GM11168 (cell line): ENCODE results near the gene P4HA1.
"Not testable (repeated sequence)": the region's sequence is repeated elsewhere in the genome, so short reads cannot be mapped to it uniquely, and the experiment has no call there.

Experiments
- in situ Hi-C: fragments of 300-500 bp; cut with MboI; formaldehyde crosslinking; loops from one replicate; pipeline ENCODE4 v1.12.0; 2022; ENCODE audit warnings: low sequenced_read_pairs; ENCODE audit not compliant: unreplicated experiment

The P4HA1 gene

DNA sequence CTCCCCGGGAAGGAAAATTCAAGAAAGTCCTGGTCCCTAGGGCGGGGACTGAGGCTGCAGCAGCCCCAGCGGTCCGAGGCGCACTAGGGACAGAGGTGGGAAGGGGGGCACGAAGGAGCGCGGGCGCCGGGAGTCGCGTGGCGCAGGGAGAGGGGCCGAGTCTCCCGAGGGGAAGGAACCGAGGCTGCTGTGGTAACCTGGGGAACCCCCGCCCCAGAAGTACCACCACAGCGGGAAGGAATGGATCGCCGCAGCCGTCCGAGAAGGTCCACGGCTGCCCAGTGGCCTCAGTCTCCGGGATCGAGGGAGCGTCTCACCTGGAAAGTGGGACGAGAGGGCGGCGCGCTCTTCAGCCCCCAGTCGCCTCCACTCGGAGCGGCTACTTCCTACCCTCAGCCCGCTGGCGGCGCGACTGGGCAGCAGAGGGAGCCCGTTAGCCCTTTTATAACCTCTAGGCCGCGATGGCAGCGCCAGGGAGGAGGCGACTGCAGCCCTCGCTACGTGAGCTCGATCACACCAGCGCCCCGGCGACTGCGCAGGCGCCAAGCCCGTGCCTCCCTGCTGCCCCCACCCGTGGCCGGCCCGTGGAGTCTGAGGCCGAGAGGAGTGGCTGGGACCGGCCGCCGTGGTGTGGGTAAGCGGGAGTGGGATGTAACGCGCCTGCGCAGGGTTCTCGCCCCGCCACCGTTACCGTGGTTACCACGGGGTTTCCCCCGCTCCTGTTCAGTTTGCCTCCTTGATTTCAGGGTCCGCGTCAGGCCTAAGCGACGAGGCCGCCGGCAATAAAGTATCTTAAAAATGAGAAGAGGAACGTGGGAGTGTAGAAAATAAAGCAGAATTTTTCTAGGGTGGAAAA, at the start of gene P4HA1:
TSS of gene P4HA1 (minus strand) at position 418 of the 856 bp plus-strand sequence. CDS start 21,983 bp downstream, outside the sequence.
- in situ Hi-C loops: loop anchor here (10.0 kb wide), 1 partner anchor 68 kb away; the partner anchor contains the start of genes ECD and FAM149B1

DNA sequence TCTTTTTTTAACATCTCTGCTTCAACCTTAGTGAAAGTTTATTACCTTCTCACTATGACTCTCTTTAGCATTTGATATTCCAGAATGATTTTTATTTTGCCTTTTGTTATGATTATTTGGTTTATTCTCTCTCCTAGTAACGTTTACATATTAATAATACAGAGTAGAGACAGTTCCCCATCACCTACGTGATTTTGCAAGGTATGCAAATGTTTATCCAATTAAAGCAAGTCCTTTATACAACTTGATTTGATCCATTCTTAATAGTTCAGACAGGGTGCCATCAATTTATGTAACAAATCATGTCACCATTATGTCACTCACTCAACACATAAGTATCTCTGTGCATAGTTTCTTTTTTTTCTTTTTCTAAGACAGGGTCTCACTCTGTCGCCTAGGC, 44.9 kb upstream of the P4HA1 start:
- in situ Hi-C loops: no loop called here

DNA sequence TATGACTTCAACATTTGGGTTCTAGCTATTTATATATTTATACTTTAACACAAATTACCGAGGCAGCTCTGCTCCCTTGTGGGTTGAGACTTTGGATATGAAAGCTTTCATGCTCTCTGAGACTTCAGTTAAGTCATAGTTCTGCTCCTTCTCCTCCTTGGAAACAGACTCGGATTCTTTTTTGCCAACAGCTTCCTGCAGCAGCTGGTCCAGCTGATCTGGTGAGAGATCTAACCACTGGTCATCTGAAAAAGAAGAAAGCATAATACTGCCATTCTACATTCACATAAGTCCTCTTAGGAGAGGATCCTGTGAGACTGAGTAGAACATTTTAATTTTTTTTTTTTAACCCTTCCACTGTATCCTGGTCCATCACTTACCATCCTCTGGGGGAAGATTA, 42.6 kb upstream of the P4HA1 start:
- in situ Hi-C loops: no loop called here

DNA sequence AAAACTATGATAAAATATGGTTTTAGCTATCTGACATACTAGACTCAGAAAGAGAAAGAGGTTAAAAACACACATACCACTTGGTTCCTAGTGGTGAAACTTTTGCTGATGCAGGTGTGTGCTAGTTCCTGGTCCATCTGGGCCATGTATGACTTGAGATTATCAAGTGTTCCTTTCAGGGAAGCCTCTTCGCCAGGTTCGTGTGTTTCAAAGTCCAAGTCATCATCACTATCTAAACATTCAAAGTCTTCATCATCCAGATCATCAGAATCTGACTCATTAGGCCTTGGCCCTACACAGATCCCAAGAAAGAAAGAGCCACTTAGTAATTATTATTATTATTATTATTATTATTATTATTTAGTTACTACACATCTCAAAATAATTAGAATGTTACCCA, 40.0 kb upstream of the P4HA1 start:
- in situ Hi-C loops: no loop called here

DNA sequence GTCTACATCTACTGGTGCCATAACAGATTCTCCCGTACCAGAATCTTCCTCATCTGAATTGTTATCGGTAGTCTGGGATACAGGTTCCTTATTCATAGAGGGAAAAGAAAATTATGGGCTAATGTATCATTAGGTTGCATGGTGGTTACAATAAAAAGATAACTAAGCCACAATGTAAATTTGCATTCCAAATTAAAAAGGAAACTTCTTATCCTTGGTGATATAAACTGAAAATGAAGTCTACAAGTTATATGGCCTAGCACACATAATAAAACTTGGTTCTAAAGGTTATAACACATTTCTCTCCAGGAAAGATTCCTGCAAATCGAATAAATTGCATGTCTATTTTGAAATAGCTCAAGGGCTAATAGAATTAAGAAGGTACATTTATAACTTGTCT, 38.1 kb upstream of the P4HA1 start:
- in situ Hi-C loops: no loop called here

DNA sequence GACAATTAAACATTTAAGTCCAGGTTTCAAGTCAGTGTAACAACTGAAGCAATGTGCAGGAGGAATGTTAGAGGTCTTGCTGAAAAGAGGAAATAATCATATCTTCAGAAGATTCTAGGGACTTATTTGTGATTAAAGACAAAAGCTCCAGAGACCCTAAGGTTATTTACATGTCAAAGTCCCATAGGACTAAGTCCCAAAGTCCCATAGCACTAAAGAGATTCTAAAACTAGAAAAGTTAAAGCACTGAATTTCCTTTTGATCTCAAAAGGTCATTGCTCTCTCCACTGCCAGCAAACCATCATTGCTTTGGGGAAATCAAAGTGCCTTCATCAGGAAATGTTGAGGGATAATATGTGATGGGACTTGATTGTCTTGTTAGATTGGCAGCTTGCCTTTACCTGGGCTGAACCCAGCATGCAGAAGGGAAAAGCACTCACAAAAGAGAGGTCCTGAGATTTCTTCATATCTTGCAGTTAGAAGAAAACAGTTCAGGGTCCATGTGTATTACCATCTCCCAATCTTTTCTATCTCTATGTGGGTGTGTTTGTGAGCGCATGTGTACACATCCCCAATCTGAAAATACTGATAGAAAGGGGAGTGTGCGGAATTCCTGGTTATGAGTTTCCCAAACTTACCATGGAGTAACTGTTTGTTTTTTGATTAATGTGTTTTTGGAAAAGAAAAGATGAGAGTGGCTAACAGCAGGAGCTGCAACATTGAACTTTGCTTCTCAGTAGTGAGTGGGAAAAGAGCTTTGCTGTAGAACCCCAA, 35.4 kb upstream of the P4HA1 start:
- in situ Hi-C loops: no loop called here

DNA sequence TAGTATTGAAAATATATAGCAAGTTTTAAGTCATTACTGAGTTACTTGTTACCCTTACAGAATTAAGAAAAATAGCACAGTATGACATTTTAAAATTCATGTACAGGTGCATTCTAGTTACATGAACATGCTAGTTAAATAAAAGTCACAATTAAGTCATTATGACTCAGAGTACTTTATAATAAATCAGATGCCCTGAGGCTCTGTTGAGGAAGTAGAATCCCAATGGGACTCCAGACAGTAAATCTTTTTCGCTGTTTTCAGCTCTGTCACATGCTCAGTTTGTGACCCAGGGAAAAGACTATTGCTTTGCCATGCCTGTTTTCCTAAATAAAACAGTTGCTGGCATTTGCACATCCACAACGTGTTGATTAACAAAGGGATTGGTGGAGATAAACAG, 34.6 kb upstream of the P4HA1 start:
- in situ Hi-C loops: no loop called here

DNA sequence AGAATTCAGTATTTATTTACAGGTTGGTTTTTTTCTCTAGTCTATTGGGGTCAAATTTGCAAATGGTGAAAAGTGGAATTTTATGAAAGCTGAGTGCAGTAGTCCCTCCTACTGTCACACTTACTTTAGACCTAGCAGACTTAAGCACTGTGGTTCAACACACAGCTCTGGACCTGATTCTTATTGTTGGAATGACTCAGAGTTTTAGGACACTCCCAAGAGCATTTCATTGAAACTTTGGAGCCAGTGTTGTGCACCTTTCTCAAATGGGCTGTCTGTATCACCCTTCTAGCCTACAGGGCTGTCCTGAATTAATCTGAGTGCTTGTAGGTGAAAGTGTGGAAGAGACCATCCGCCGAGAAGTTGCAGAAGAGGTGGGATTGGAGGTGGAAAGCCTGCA, 29.7 kb upstream of the P4HA1 start:
- in situ Hi-C loops: no loop called here

DNA sequence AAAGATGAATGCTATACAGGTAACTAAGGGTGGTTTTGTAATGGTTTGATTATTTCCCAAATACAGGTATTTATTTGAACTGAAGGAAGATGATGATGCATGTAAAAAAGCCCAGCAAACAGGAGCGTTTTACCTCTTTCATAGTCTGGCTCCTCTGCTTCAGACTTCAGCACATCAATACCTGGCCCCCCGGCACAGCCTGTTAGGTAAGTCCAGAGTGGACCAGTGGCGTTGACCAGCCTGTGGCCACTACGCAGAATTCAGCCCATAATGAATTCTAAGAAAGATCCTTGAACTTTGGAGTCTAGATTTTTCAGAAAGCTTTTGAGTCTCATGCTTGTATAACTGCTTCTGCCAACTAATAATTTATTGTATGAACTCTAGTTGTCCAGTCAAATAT, 23.3 kb upstream of the P4HA1 start:
- in situ Hi-C loops: no loop called here

DNA sequence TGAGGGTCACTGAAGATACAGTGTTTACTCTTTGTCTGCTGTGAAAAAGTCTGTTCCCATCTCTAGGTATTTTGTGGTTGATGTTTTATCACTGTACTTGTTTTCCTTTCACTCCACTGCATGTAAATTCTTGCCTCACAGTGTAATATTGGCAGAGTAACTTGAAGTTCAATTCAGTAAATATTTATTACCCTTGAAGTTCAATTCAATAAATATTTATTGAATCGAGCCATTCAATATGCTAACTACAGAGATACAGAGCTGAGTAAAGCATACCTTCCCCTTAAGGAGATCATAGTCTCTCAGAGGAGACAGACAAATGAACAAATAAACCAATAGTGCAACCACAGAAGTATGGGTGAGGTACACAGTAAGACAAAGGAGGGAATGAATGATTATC, 22.8 kb upstream of the P4HA1 start:
- in situ Hi-C loops: no loop called here

DNA sequence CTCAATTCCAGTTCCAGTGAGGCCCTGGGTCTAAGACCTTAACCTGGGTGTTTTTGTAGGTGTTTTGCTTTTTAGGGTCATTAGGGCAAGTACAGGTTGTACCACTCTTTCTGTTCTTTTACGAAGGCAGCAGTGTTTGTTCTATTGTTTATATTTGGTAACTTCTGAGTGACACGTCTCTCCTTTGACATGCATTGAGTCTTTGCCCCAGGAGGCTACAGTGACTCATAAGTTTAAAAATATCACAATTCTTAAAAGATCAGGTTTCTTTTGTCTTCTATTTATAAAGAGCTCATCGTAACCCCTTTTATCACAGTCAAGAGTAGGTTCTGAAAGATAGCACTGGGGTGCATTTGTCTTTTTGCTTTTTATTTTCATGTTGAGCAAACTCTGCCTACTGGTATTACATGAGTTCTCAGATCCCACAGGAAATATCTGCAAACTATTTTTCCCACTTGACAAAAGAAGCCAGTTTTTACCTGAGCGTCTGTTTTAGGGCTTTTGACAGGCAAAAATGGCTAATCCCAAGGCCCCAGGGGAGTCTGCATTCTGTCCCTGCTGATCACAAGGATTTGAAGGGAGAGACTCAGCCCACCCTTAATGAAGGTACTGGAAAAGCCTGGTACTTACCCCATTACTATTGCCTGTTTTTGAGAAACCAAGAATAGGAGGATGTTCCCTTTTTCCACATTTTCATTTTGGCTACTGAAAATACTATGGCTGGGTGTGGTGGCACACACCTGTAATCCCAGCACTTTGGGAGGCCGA, 21.5 kb upstream of the P4HA1 start:
- in situ Hi-C loops: no loop called here

DNA sequence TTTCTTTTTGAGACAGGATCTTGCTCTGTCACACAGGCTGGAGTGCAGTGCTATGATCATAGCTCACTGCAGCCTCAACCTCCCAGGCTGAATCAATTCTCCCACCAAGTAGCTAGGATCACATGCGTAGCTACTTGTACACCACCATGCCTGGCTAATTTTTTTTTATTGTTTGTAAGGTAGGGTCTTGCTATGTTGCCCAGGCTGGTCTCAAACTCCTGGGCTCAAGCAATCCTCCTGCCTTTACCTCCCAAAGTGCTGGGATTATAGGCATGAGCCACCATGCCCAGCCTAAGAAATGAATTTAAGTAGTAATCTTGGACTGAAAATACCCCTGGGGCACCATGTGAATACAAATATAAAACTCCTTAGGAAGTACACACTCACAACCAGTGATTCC, 19.4 kb upstream of the P4HA1 start:
- in situ Hi-C loops: no loop called here

DNA sequence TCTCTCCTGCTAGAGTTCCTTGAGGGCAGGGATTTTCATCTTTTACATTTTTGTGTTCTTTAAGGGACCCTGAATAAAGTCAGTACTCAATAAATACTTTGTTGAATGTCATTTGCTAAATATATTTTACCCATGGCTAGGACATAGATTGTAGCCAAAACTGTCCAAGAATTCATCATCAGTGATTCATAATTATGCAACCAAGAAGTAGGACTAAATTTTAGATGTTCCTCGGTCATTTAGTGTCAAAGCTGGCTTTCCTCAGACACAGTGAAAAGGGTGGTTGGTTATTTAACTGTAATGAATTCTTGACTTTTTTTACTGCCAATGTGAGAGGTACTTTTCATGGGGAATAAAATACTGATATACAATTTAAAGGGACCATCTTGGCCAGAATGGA, 16.9 kb upstream of the P4HA1 start:
- in situ Hi-C loops: no loop called here

DNA sequence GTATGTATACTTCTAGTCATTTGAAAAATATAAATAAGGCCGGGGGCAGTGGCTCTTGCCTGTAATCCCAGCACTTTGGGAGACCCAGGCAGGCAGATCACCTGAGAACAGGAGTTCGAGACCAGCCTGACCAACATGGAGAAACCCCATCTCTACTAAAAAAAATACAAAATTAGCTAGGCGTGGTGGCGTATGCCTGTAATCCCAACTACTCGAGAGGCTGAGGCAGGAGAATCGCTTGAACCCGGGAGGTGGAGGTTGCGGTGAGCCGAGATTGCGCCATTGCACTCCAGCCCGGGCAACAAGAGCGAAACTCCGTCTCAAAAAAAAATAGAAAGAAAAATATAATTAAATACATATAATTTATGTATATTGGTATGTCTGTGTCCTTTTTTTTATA, 15.4 kb upstream of the P4HA1 start:
- in situ Hi-C loops: not testable (repeated sequence)

DNA sequence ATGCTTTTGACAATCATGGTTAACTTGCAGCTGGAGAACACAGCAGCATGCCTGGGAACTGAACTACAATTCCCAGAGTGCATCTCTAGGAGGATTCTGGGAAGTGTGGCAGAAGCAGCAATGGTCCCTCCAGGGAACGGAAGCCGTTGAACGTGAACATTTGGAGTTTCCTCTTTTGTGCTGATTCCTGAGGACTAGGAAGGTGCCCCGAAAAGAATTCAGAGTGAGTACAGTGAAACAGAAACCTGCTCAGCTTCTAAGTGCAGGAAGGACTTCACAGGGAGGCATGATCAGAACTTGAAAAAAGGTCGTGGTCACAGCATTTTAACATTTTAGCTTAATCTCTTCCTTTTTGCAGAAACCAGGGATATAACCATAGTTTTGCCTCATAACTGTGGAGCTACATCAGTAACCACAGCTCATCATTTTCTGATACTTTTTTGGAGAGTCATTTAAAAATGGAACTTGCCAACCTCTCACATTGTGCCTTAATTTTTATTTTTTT, 13.7 kb upstream of the P4HA1 start, which contains the start of gene NUDT13:
TSS of gene NUDT13 (plus strand) at position 111 of the 505 bp plus-strand sequence. CDS start 3,911 bp downstream, outside the sequence.
- in situ Hi-C loops: no loop called here

DNA sequence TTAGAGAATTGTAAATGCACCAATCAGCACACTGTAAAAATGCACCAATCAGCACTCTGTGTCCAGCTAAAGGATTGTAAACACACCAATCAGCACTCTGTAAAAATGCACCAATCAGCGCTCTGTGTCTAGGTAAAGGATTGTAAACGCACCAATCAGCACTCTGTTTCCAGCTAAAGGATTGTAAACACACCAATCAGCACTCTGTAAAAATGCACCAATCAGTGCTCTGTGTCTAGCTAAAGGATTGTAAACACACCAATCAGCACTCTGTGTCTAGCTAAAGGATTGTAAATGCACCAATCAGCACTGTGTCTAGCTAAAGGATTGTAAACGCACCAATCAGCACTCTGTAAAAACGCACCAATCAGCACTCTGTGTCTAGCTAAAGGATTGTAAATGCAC, 12.6 kb upstream of the P4HA1 start:
- in situ Hi-C loops: not testable (repeated sequence)

DNA sequence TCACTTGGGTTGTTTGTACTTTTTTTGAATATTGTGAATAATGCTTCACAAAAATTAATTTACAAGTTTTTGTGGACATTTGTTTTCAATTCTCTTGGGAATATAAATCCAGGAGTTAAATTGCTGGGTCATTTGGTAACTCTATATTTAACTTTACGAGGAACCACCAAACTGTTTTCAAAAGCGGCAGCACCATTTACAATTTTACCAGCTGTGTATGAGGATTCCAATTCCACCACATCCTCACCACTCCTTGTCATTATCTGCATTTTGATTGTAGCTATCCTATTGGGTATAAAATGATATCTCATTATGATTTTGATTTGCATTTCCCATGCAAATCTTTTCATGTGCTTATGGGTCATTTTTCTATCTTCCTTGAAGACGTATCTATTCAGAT, 9.6 kb upstream of the P4HA1 start:
- in situ Hi-C loops: no loop called here

DNA sequence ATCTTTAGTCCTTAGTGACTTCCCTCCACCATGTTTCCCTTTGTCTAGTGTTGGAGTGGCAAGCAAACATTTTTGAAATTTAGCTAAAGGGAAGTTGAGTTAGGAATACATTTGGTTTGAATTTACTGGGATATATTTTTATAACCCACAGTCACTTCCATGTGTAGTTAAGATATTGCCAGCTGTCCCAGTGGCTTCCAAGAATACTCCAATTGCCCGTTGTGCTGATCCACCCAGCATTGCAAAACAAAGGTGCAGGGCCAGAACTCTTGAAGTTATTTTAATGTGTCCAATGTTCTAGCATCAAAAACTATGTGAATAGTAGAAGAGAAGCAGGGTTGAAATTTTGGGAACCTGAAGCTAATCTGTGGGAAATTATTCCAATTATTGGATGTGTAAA, 2.5 kb upstream of the P4HA1 start:
- in situ Hi-C loops: loop anchor here (10.0 kb wide), 1 partner anchor 66 kb away; the partner anchor contains the start of genes ECD and FAM149B1

DNA sequence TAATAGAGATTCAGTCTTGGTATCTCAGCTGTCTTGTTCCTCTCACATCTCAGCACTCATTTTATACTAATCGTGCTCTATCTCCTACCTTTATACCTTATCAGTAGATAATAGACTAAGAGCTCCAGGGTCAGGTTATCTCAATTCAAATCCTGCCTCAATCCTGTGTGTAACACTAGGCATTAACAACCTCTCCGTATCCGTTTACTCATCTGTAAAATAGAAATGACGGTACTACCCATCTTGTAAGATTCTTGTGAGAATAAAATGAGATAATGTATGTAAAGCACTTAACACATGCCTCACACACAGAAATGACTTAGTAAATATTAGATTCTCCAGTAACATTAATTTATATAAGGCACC, 622 bp upstream of the P4HA1 start:
- in situ Hi-C loops: loop anchor here (10.0 kb wide), 1 partner anchor 68 kb away; the partner anchor contains the start of genes ECD and FAM149B1

DNA sequence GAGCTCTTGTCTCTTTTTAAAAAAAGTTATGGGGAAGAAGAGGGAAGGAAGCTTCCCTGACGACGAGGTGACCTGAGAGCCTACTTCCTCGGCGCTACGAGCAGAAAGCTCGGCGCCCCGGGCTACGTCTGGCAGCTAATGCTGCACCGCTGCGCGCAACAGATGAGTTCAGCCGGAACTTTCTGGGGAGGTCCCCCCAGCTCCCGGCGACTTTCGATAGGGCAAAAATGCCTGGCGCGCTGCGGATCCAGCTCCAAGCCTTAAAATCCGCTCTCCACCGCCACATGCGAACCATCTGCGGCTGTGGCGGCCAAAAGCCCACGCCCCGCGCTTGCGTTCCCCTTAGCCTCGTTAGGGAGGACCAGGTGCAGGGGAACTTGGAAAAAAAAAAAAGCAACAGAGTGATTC, 621 bp downstream of the P4HA1 start:
- in situ Hi-C loops: loop anchor here (10.0 kb wide), 1 partner anchor 69 kb away; the partner anchor contains the start of genes ECD and FAM149B1
